Measurements from ENCODE around the gene STAT5A. TPM values are rescaled to one million over a fixed set of nuclear protein-coding genes. Genes with fewer than 3 reads are reported as not detected.

STAT5A gene
- total RNA-seq, 4 donors from 2014 or later, result 42.4 to 97.0 (median 62.7) TPM

- peak overlapping the region in 2 of 4 donors; percentile 87 to 88 for H3K27ac ChIP-seq (replicated peaks in 1 of 4)
- 85% methylated on average over 7 of the region's 7 CpGs for WGBS
- TF ChIP-seq POLR2A (IDR thresholded peaks at IDR 0.05; ENCODE audit: low read depth), result no peak
- peaks cover 43 to 91% (median 76%) of the 10 kb centered on the region in 4 donors for H3K36me3 ChIP-seq
- H3K4me1 ChIP-seq, result peaks cover 23 to 45% (median 42%) of the 10 kb centered on the region in 4 donors
- no peak for DNase-seq (ENCODE audit: extremely low spot score)
- intact Hi-C loops (cut with DNase I), result no loop called here
- no peak overlapping the region for H3K4me3 ChIP-seq
- H3K27me3 ChIP-seq, result peaks cover 0 to 4% (median 0%) of the 10 kb centered on the region in 4 donors
- H3K9me3 ChIP-seq, result no peaks in the 10 kb centered on the region
These were observed 20.1 kb downstream of the STAT5A start for GRCh38 chr17:42308446-42308845.

DNA sequence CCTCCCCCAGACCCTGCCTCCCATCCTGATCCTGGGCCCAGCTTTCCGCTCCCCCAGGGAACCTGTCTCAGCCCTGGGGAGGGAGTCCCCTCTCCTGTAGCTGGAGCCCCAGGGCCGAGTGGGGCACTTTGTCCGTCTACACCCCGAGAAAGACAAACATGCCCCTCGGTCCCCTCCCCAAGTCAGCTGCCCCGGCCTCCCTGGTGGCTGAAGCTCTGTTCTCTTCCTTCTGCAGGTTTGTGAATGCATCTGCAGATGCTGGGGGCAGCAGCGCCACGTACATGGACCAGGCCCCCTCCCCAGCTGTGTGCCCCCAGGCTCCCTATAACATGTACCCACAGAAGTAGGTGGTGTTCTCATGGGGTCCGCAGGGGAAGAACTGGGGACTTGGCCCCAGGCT is 20.8 kb downstream of the STAT5A start:
- no peak for TF ChIP-seq EP300 (IDR thresholded peaks at IDR 0.05)
- intact Hi-C loops (cut with DNase I), result no loop called here
- Histone ChIP-seq H3K27me3 (peaks cover 0 to 4% (median 0%) of the 10 kb centered on the region in 4 donors), H3K27ac (replicated peaks in 1 of 4) (peak overlapping the region; percentile 85 to 94 (median 88)), H3K36me3 (peaks cover 37 to 93% (median 76%) of the 10 kb centered on the region in 4 donors), H3K4me3 (no peak overlapping the region), H3K4me1 (peaks cover 23 to 49% (median 46%) of the 10 kb centered on the region in 4 donors), H3K9me3 (no peaks in the 10 kb centered on the region)
- 86% methylated on average over 6 of the region's 9 CpGs for WGBS
- no peak for DNase-seq (ENCODE audit: extremely low spot score)

GRCh38 chr17:42309986-42310786 is 21.9 kb downstream of the STAT5A start:
- H3K4me3 ChIP-seq, result no peak overlapping the region
- DNase-seq (ENCODE audit: extremely low spot score), result no peak
- H3K27me3 ChIP-seq, result peaks cover 0 to 4% (median 0%) of the 10 kb centered on the region in 4 donors
- H3K27ac ChIP-seq (replicated peaks in 1 of 4), result peak overlapping the region; percentile 85 to 94 (median 88)
- TF ChIP-seq CTCF (IDR thresholded peaks at IDR 0.05), result no peak
- no peak for TF ChIP-seq POLR2AphosphoS5 (IDR thresholded peaks at IDR 0.05)
- no peak for TF ChIP-seq EP300 (IDR thresholded peaks at IDR 0.05)
- TF ChIP-seq POLR2A (IDR thresholded peaks at IDR 0.05; ENCODE audit: low read depth), result no peak
- peaks cover 40 to 93% (median 76%) of the 10 kb centered on the region in 4 donors for H3K36me3 ChIP-seq
- intact Hi-C loops (cut with DNase I), result no loop called here
- 80% methylated on average over 19 of the region's 19 CpGs for WGBS
- peaks cover 28 to 55% (median 49%) of the 10 kb centered on the region in 4 donors for H3K4me1 ChIP-seq
- H3K9me3 ChIP-seq, result no peaks in the 10 kb centered on the region

GRCh38 chr17:42310787-42311215 is 22.5 kb downstream of the STAT5A start:
- Histone ChIP-seq H3K27me3 (peaks cover 0 to 4% (median 0%) of the 10 kb centered on the region in 4 donors), H3K4me1 (peaks cover 28 to 55% (median 49%) of the 10 kb centered on the region in 4 donors), H3K9me3 (no peaks in the 10 kb centered on the region), H3K27ac (replicated peaks in 1 of 4) (peak overlapping the region; percentile 85 to 94 (median 88)), H3K36me3 (peaks cover 41 to 93% (median 76%) of the 10 kb centered on the region in 4 donors), H3K4me3 (no peak overlapping the region)
- intact Hi-C loops (cut with DNase I), result no loop called here
- DNase-seq (ENCODE audit: extremely low spot score), result no peak
- WGBS, result 60% methylated on average over 9 of the region's 9 CpGs
- TF ChIP-seq CTCF (IDR thresholded peaks at IDR 0.05) (no peak), POLR2AphosphoS5 (IDR thresholded peaks at IDR 0.05) (no peak), POLR2A (IDR thresholded peaks at IDR 0.05; ENCODE audit: low read depth) (no peak), EP300 (IDR thresholded peaks at IDR 0.05) (no peak)

GRCh38 chr17:42311240-42312034 is 23.1 kb downstream of the STAT5A start:
- intact Hi-C loops (cut with DNase I), result no loop called here
- WGBS, result 40% methylated on average over 17 of the region's 19 CpGs
- Histone ChIP-seq H3K27me3 (peaks cover 0 to 4% (median 0%) of the 10 kb centered on the region in 4 donors), H3K4me1 (peaks cover 28 to 55% (median 49%) of the 10 kb centered on the region in 4 donors), H3K27ac (replicated peaks in 1 of 4) (peak overlapping the region; percentile 85 to 94 (median 88)), H3K36me3 (peaks cover 44 to 93% (median 76%) of the 10 kb centered on the region in 4 donors), H3K9me3 (no peaks in the 10 kb centered on the region), H3K4me3 (peak overlapping the region; percentile 27 to 46 (median 42))
- TF ChIP-seq POLR2A (IDR thresholded peaks at IDR 0.05; ENCODE audit: low read depth) (no peak), POLR2AphosphoS5 (IDR thresholded peaks at IDR 0.05) (peak; percentile 76 to 88)
- DNase-seq (ENCODE audit: extremely low spot score), result no peak

DNA sequence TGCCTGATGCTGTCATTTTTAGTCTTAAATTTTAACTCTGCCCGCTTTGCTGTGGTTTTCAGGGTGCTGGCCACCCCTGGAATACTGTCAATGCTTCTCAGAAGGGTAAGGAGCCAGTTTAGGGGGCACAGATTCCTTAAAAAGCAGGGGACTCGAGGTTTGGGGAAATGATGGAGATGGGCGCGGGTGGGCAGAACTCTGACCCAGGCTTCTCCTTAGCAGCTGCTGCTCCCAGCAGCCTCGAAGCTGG is 23.7 kb downstream of the STAT5A start:
- intact Hi-C loops (cut with DNase I), result no loop called here
- no peaks in the 10 kb centered on the region for H3K9me3 ChIP-seq
- no peak for DNase-seq (ENCODE audit: extremely low spot score)
- TF ChIP-seq CTCF (IDR thresholded peaks at IDR 0.05), result no peak
- no peak for TF ChIP-seq EP300 (IDR thresholded peaks at IDR 0.05)
- no peak for TF ChIP-seq POLR2AphosphoS5 (IDR thresholded peaks at IDR 0.05)
- no peak for TF ChIP-seq POLR2A (IDR thresholded peaks at IDR 0.05; ENCODE audit: low read depth)
- WGBS, result 27% methylated on average over 3 of the region's 5 CpGs
- H3K27ac ChIP-seq (replicated peaks in 1 of 4), result peak overlapping the region; percentile 85 to 94 (median 88)
- H3K27me3 ChIP-seq, result peaks cover 0 to 4% (median 0%) of the 10 kb centered on the region in 4 donors
- H3K4me1 ChIP-seq, result peaks cover 28 to 55% (median 49%) of the 10 kb centered on the region in 4 donors
- H3K4me3 ChIP-seq, result peak overlapping the region; percentile 27 to 46 (median 42)
- H3K36me3 ChIP-seq, result peaks cover 43 to 93% (median 76%) of the 10 kb centered on the region in 4 donors

Data from esophagus muscularis mucosa (tissue), 4 donors.